H1 (cell line): ENCODE data around the gene ERO1A. TPM values are rescaled to one million over a fixed set of nuclear protein-coding genes. Genes with fewer than 3 reads are reported as not detected.

Experiments
- CTCF ChIA-PET: fragments of 300-600 bp; sonication (Branson Sonifier 250); formaldehyde crosslinking; loops from one replicate; lab custom pipeline; 2021; ENCODE audit not compliant: partially characterized antibody; lab: Charles Lee
- POLR2A ChIA-PET: fragments of 300-600 bp; sonication (Branson Sonifier 250); formaldehyde crosslinking; loops from one replicate; lab custom pipeline; 2021; ENCODE audit warnings: inconsistent platforms; ENCODE audit not compliant: partially characterized antibody; lab: Charles Lee
- DNase-seq, 2 experiments: peaks; one replicate each; pipeline versions ENCODE4 v3.0.0 to v3.0.0-alpha.2; 2010 to 2022; ENCODE audit warnings: low spot score in 2 of 2, low read depth in 1 of 2, mixed read lengths in 1 of 2
- FAIRE-seq: peaks from 2 replicates; lab custom pipeline; 2011; peaks lifted over from hg19 to GRCh38; lab: Jason Lieb, UNC
- H2AFZ ChIP-seq: 2 replicates; pipeline ENCODE4 v1.8.1; 2012; ENCODE audit warnings: low read length, inconsistent platforms
- H2AK5ac ChIP-seq: 2 replicates; pipeline ENCODE4 v1.6.1; 2013; ENCODE audit warnings: low read depth, low read length
- H2BK120ac ChIP-seq: replicated peaks from 2 replicates; pipeline ENCODE3; 2013; ENCODE audit warnings: low read depth, low read length, inconsistent platforms
- H2BK12ac ChIP-seq: 2 replicates; pipeline ENCODE4 v1.6.1; 2013; ENCODE audit warnings: low read depth, low read length
- H2BK15ac ChIP-seq: 2 replicates; pipeline ENCODE4 v1.6.1; 2013; ENCODE audit warnings: low read length
- H2BK20ac ChIP-seq: 2 replicates; pipeline ENCODE4 v1.6.1; 2013; ENCODE audit warnings: low read length
- H2BK5ac ChIP-seq: 2 replicates; pipeline ENCODE4 v1.6.1; 2013; ENCODE audit warnings: low read depth, low read length
- H3K14ac ChIP-seq: 2 replicates; pipeline ENCODE4 v1.6.1; 2013; ENCODE audit warnings: inconsistent platforms; ENCODE audit not compliant: insufficient read length
- H3K18ac ChIP-seq: 2 replicates; pipeline ENCODE4 v1.6.1; 2013; ENCODE audit warnings: low read length; ENCODE audit errors: extremely low read depth
- H3K23ac ChIP-seq: 2 replicates; pipeline ENCODE4 v1.6.1; 2013; ENCODE audit warnings: inconsistent platforms; ENCODE audit not compliant: insufficient read length
- H3K23me2 ChIP-seq: 2 replicates; pipeline ENCODE4 v1.6.1; 2013; ENCODE audit warnings: low read depth, low read length
- H3K27ac ChIP-seq: 2 replicates; pipeline ENCODE4 v1.6.1; 2011; ENCODE audit warnings: low read depth, low read length, inconsistent platforms
- H3K27me3 ChIP-seq, 4 experiments: replicated peaks in 1 of 4; 1 replicate in 1 of 4; 2 replicates in 3 of 4; pipeline versions ENCODE4 v1.6.1 to v1.8.1; 2011 to 2013; ENCODE audit warnings: low read length in 3 of 4, mild to moderate bottlenecking in 3 of 4, inconsistent platforms in 2 of 4, mixed read lengths in 2 of 4, moderate library complexity in 1 of 4; ENCODE audit not compliant: control insufficient read depth in 3 of 4, insufficient read depth in 3 of 4; ENCODE audit errors: extremely low read depth in 1 of 4
- H3K36me3 ChIP-seq, 4 experiments: 2 replicates each; pipeline versions ENCODE4 v1.6.1 to v1.8.1; 2011 to 2013; ENCODE audit warnings: mild to moderate bottlenecking in 4 of 4, low read length in 3 of 4, moderate library complexity in 2 of 4, control low read depth in 1 of 4, inconsistent platforms in 1 of 4; ENCODE audit not compliant: insufficient read depth in 4 of 4, control insufficient read depth in 2 of 4
- H3K4ac ChIP-seq: replicated peaks from 2 replicates; pipeline ENCODE3; 2013; ENCODE audit warnings: low read length, low read depth, mixed read lengths, inconsistent platforms; ENCODE audit not compliant: insufficient read length
- H3K4me1 ChIP-seq, 4 experiments: replicated peaks in 1 of 4; 1 replicate in 1 of 4; 2 replicates in 3 of 4; pipeline versions ENCODE4 v1.6.1 to v1.8.1; 2011 to 2013; ENCODE audit warnings: low read length in 3 of 4, inconsistent platforms in 2 of 4, mixed read lengths in 1 of 4; ENCODE audit not compliant: insufficient read depth in 4 of 4, control insufficient read depth in 3 of 4
- H3K4me2 ChIP-seq, 2 experiments: 2 replicates each; pipeline versions ENCODE4 v1.6.1 to v1.8.1; 2011 to 2013; ENCODE audit warnings: low read depth in 2 of 2, low read length in 2 of 2, control low read depth in 1 of 2, inconsistent platforms in 1 of 2, mild to moderate bottlenecking in 1 of 2; ENCODE audit not compliant: insufficient read depth in 1 of 2
- H3K4me3 ChIP-seq, 4 experiments: fragments of 200-600, 300-600 bp in 1 of 4; sonication (generic), shearing (Covaris generic), sonication (Bioruptor Twin) in 1 of 4; 2 replicates each; pipeline versions ENCODE4 v1.5.1 to v1.8.1; 2011 to 2016; ENCODE audit warnings: low read length in 4 of 4, low read depth in 3 of 4, control low read depth in 2 of 4, inconsistent platforms in 2 of 4, mild to moderate bottlenecking in 2 of 4, mixed read lengths in 1 of 4, moderate library complexity in 1 of 4; ENCODE audit not compliant: insufficient read depth in 2 of 4; ENCODE audit errors: extremely low read depth in 1 of 4
- H3K56ac ChIP-seq: replicated peaks from 2 replicates; pipeline ENCODE3; 2013; ENCODE audit warnings: low read depth, mild to moderate bottlenecking, mixed read lengths, low read length, inconsistent platforms; ENCODE audit not compliant: insufficient read length
- H3K79me1 ChIP-seq: 2 replicates; pipeline ENCODE4 v1.6.1; 2013; ENCODE audit warnings: low read depth, low read length, control low read depth
- H3K79me2 ChIP-seq, 2 experiments: 2 replicates each; pipeline versions ENCODE4 v1.6.1 to v1.8.1; 2012 to 2013; ENCODE audit warnings: low read length in 2 of 2, mild to moderate bottlenecking in 2 of 2, inconsistent platforms in 1 of 2; ENCODE audit not compliant: insufficient read depth in 2 of 2, control insufficient read depth in 1 of 2
- H3K9ac ChIP-seq, 4 experiments: replicated peaks in 1 of 4; 1 replicate in 1 of 4; 2 replicates in 3 of 4; pipeline versions ENCODE4 v1.6.1 to v1.8.1; 2011 to 2013; ENCODE audit warnings: low read depth in 3 of 4, low read length in 3 of 4, control low read depth in 2 of 4, mild to moderate bottlenecking in 2 of 4, moderate library complexity in 2 of 4, inconsistent platforms in 1 of 4; ENCODE audit errors: extremely low read depth in 1 of 4
- H3K9me3 ChIP-seq, 2 experiments: 2 replicates each; pipeline versions ENCODE4 v1.6.1 to v1.8.1; 2012 to 2013; ENCODE audit warnings: mild to moderate bottlenecking in 2 of 2, moderate library complexity in 2 of 2, control low read depth in 1 of 2, inconsistent platforms in 1 of 2, low read depth in 1 of 2, low read length in 1 of 2, mixed read lengths in 1 of 2; ENCODE audit not compliant: insufficient read depth in 2 of 2
- H4K20me1 ChIP-seq, 2 experiments: replicated peaks in 1 of 2; 2 replicates each; pipeline versions ENCODE3 to v1.8.1; 2011 to 2013; ENCODE audit warnings: inconsistent platforms in 2 of 2, low read length in 2 of 2, mild to moderate bottlenecking in 1 of 2; ENCODE audit not compliant: insufficient read depth in 2 of 2, control insufficient read depth in 1 of 2
- H4K5ac ChIP-seq: 2 replicates; pipeline ENCODE4 v1.6.1; 2013; ENCODE audit warnings: low read length, low read depth, mixed read lengths, inconsistent platforms; ENCODE audit not compliant: insufficient read length
- H4K8ac ChIP-seq: 2 replicates; pipeline ENCODE4 v1.8.0; 2013; ENCODE audit warnings: mild to moderate bottlenecking, moderate library complexity, low read length, inconsistent platforms; ENCODE audit not compliant: insufficient read depth; ENCODE audit errors: extremely low read depth
- H4K91ac ChIP-seq: replicated peaks from 2 replicates; pipeline ENCODE3; 2013; ENCODE audit warnings: low read length, mixed read lengths, inconsistent platforms; ENCODE audit not compliant: insufficient read length
- EP300 ChIP-seq, 2 experiments: IDR thresholded peaks; 1 replicate in 1 of 2; 2 replicates in 1 of 2; pipeline ENCODE4 v1.6.1; 2011 to 2012; ENCODE audit warnings: low read depth in 2 of 2, low read length in 2 of 2, mild to moderate bottlenecking in 2 of 2, borderline replicate concordance in 1 of 2, inconsistent platforms in 1 of 2, moderate library complexity in 1 of 2
- JUN ChIP-seq: IDR thresholded peaks from 2 replicates; pipeline ENCODE4 v1.6.1; 2011; ENCODE audit warnings: low read depth, mild to moderate bottlenecking, improper control_type of control experiment, low read length
- ZNF274 ChIP-seq: IDR thresholded peaks from 2 replicates; pipeline ENCODE4 v1.7.0; 2012; ENCODE audit warnings: low read length, borderline replicate concordance; ENCODE audit errors: extremely low read depth
- WGBS, 2 experiments: shearing (Covaris generic) in 1 of 2; methylation state at CpG; one replicate each; pipeline versions ENCODE4 v1.1.6 to v1.1.7; 2013 to 2015; ENCODE audit warnings: low lambda C conversion rate in 2 of 2, mixed read lengths in 2 of 2, inconsistent platforms in 1 of 2, low coverage in 1 of 2, missing lambda C conversion rate in 1 of 2; ENCODE audit not compliant: insufficient replicate concordance in 2 of 2, insufficient coverage in 1 of 2, insufficient read length in 1 of 2; ENCODE audit errors: extremely low coverage in 1 of 2, missing lambda C conversion rate in 1 of 2; 5-methylcytosine and 5-hydroxymethylcytosine counted together
- polyA plus RNA-seq, 7 experiments: library from polyadenylated mRNA; depleted of rRNA in 3 of 7; stranded (reverse) in 5 of 7; unstranded in 2 of 7; fragments of >200 nt in 5 of 7; fragments of 200-250 nt in 2 of 7; gene quantifications; 1 replicate in 5 of 7; 2 replicates in 1 of 7; 4 replicates in 1 of 7; pipeline versions ENCODE4 v1.2.1 to v1.2.3, GENCODE V29; 2011 to 2013; ENCODE audit warnings: missing spikeins in 2 of 7, mixed read lengths in 2 of 7
- total RNA-seq: library from RNA; stranded (reverse); fragmentation: NEBNext Ultra II Directional; extraction: Animal tissue kit (Norgen Biotek cat#: 25700); gene quantifications from 2 replicates; pipeline ENCODE4 v1.2.1, GENCODE V29; 2021

ERO1A gene
- total and polyA plus RNA-seq, 2 of the 8 experiments (the other 6 are each of a cell fraction or from before 2014, with no cell fraction given): 15.7 to 42.0 TPM

GRCh38 chr14:52706286-52706685 lies 10.9 kb upstream of the ERO1A start:
- Histone ChIP-seq H4K5ac (no peak overlapping the region), H3K14ac (no peak overlapping the region), H2BK5ac (no peak overlapping the region), H3K4me1 (peaks cover 0 to 3% (median 1%) of the 10 kb centered on the region in 4 experiments; a peak in 1 of 7 replicates), H2BK12ac (no peak overlapping the region), H3K27ac (peak overlapping the region; percentile 67; the same call in 1 of the 2 replicates), H3K9me3 (no peaks in the 10 kb centered on the region), H3K9ac (peak overlapping the region in 1 of 4 experiments; percentile 10; a peak in 1 of 7 replicates), H3K23me2 (peaks cover 2% of the 10 kb centered on the region; the same call in 1 of the 2 replicates), H2BK120ac (no peak overlapping the region), H4K20me1 (no peaks in the 10 kb centered on the region), H3K36me3 (peaks cover 0 to 24% (median 5%) of the 10 kb centered on the region in 4 experiments; a peak in 6 of 8 replicates), H3K4me3 (peak overlapping the region in 2 of 4 experiments; percentile 85 to 99; a peak in 3 of 8 replicates), H2BK20ac (no peak overlapping the region), H3K79me2 (peaks cover 11 to 28% of the 10 kb centered on the region in 2 experiments; a peak in 3 of 4 replicates), H4K91ac (no peak overlapping the region), H3K79me1 (no peaks in the 10 kb centered on the region), H3K18ac (no peak overlapping the region), H2AK5ac (no peak overlapping the region; the same call in 1 of the 2 replicates), H3K27me3 (no peaks in the 10 kb centered on the region), H3K56ac (no peak overlapping the region), H3K4me2 (peak overlapping the region; percentile 55 to 77), H4K8ac (no peak overlapping the region), H2AFZ (peak overlapping the region; percentile 95; the same call in 1 of the 2 replicates), H3K4ac (no peak overlapping the region), H3K23ac (no peak overlapping the region), H2BK15ac (no peak overlapping the region)
- CTCF ChIA-PET: no interaction called here
- POLR2A ChIA-PET: interaction anchor here (1.0 to 2.6 kb wide), 4 partner anchors 9 to 23 kb away, joined by 3 to 12 read pairs (median 5); partner anchors contain the start of gene STYX
- WGBS, 2 experiments: 96% methylated on average over 5 of the region's 5 CpGs; no CpG with 5 or more reads in 1 of the 2 experiments
- FAIRE-seq: no peak
- DNase-seq: no peak
- TF ChIP-seq EP300 (IDR thresholded peaks at IDR 0.05; ENCODE audit: borderline replicate concordance in 1 of 2, low read depth in 2 of 2, low read length in 2 of 2): no peak
- no peak for TF ChIP-seq JUN
- TF ChIP-seq ZNF274: no peak
